CD4-positive, alpha-beta T cell treated with Interleukin-2 at 100 ng/mL for 4 hours (primary cell): ENCODE data around the gene ANG.
"Not testable (repeated sequence)": the region's sequence is repeated elsewhere in the genome, so short reads cannot be mapped to it uniquely, and the experiment has no call there.

Experiments used
- DNase-seq: peaks from one replicate; pipeline ENCODE4 v3.0.0-alpha.2; 2020; ENCODE audit warnings: low spot score

The ANG gene

GRCh38 chr14:20688167-20688839 is at the start of gene ANG:
Gene ANG (plus strand): TSS chr14:20688764. CDS start chr14:20693565, 4,801 bp downstream.
- DNase-seq = no peak

GRCh38 chr14:20641591-20641990 is 47.0 kb upstream of the ANG start, which contains the start of gene OR6S1:
Gene OR6S1 (minus strand): TSS chr14:20641691. CDS start chr14:20641691, 0 bp downstream.
- DNase-seq = no peak

- DNase-seq = no peak
These were observed 46.4 kb upstream of the ANG start for GRCh38 chr14:20642182-20642581.

- not testable (repeated sequence) for DNase-seq
These were observed 45.8 kb upstream of the ANG start for GRCh38 chr14:20642755-20643154.

- no peak for DNase-seq
These were observed 44.0 kb upstream of the ANG start for GRCh38 chr14:20644520-20644919.

- no peak for DNase-seq
These were observed 43.1 kb upstream of the ANG start for GRCh38 chr14:20645481-20645880.

GRCh38 chr14:20652996-20653975 is 35.3 kb upstream of the ANG start:
- no peak for DNase-seq

GRCh38 chr14:20655851-20656250 is 32.7 kb upstream of the ANG start:
- no peak for DNase-seq

- no peak for DNase-seq
These were observed 32.3 kb upstream of the ANG start for GRCh38 chr14:20656274-20656673.

GRCh38 chr14:20657216-20658211 is 31.1 kb upstream of the ANG start:
- peak; percentile 16 for DNase-seq

- no peak for DNase-seq
These were observed 30.3 kb upstream of the ANG start for GRCh38 chr14:20658246-20658645.

GRCh38 chr14:20659336-20659735 is 29.2 kb upstream of the ANG start:
- no peak for DNase-seq

- DNase-seq = no peak
These were observed 28.7 kb upstream of the ANG start for GRCh38 chr14:20659813-20660395.

- DNase-seq = no peak
These were observed 27.4 kb upstream of the ANG start for GRCh38 chr14:20661197-20661596.

GRCh38 chr14:20662968-20663732 is 25.4 kb upstream of the ANG start:
- peak; percentile 81 for DNase-seq

GRCh38 chr14:20666400-20666961 is 22.1 kb upstream of the ANG start:
- not testable (repeated sequence) for DNase-seq

- no peak for DNase-seq
These were observed 20.6 kb upstream of the ANG start for GRCh38 chr14:20667957-20668356.

- no peak for DNase-seq
These were observed 19.6 kb upstream of the ANG start for GRCh38 chr14:20668969-20669368.

- no peak for DNase-seq
These were observed 16.8 kb upstream of the ANG start for GRCh38 chr14:20671597-20672283.

- no peak for DNase-seq
These were observed 12.9 kb upstream of the ANG start for GRCh38 chr14:20675669-20676068.
